Measurements from ENCODE around the gene ENTPD6. TPM values are rescaled to one million over a fixed set of nuclear protein-coding genes. Genes with fewer than 3 reads are reported as not detected.

ENTPD6 gene
- polyA plus RNA-seq, 3 donors: 36.2 to 120 (median 47.0) TPM

- Mint-ChIP-seq H3K4me3 (peak overlapping the region in 1 of 2 donors; percentile 54), H3K36me3 (no peaks in the 10 kb centered on the region), H3K27me3 (ENCODE audit: low read depth in 3 of 3) (peaks cover 22 to 44% (median 37%) of the 10 kb centered on the region in 3 donors), H3K27ac (no peak overlapping the region), H3K9me3 (peaks cover 0 to 2% (median 0%) of the 10 kb centered on the region in 7 donors), H3K4me1 (peaks cover 6% of the 10 kb centered on the region)
- DNase-seq: no peak
- Histone ChIP-seq H3K4me3 (replicated peaks in 1 of 3; ENCODE audit: low read depth in 2 of 3, low read length in 3 of 3) (no peak overlapping the region), H3K9me3 (replicated peaks in 1 of 2; ENCODE audit: control insufficient read depth in 1 of 2, insufficient read depth in 1 of 2, low read length in 2 of 2) (peaks cover 0 to 4% of the 10 kb centered on the region in 2 donors), H3K27me3 (ENCODE audit: control insufficient read depth in 2 of 2, insufficient read depth in 2 of 2, low read length in 2 of 2) (peaks cover 3 to 41% of the 10 kb centered on the region in 2 donors), H4K20me1 (ENCODE audit: insufficient read depth, low read length) (no peaks in the 10 kb centered on the region), H3K27ac (ENCODE audit: low read depth in 1 of 2, low read length in 2 of 2) (no peak overlapping the region), H3K4me1 (ENCODE audit: control insufficient read depth in 1 of 2, insufficient read depth in 2 of 2, low read length in 2 of 2) (peaks cover 8 to 10% of the 10 kb centered on the region in 2 donors), H3K4me2 (replicated peaks; ENCODE audit: extremely low read depth, low read length, poor library complexity, severe bottlenecking) (no peak overlapping the region), H3K36me3 (replicated peaks in 1 of 2; ENCODE audit: control insufficient read depth in 1 of 2, insufficient read depth in 2 of 2, low read length in 2 of 2) (no peaks in the 10 kb centered on the region), H2AFZ (ENCODE audit: insufficient read depth, low read depth, low read length, poor library complexity, severe bottlenecking) (no peak overlapping the region), H3K79me2 (ENCODE audit: insufficient read depth, low read length) (no peaks in the 10 kb centered on the region), H3K9ac (ENCODE audit: insufficient read depth, low read length, poor library complexity, severe bottlenecking) (no peak overlapping the region)
- WGBS (ENCODE audit: insufficient coverage): 89% methylated on average over 14 of the region's 15 CpGs
- no peak for TF ChIP-seq CTCF (IDR thresholded peaks at IDR 0.05)
- intact Hi-C loops (cut with micrococcal nuclease): no loop called here
Measured at GRCh38 chr20:25147716-25148115, 47.8 kb upstream of the ENTPD6 start.

DNA sequence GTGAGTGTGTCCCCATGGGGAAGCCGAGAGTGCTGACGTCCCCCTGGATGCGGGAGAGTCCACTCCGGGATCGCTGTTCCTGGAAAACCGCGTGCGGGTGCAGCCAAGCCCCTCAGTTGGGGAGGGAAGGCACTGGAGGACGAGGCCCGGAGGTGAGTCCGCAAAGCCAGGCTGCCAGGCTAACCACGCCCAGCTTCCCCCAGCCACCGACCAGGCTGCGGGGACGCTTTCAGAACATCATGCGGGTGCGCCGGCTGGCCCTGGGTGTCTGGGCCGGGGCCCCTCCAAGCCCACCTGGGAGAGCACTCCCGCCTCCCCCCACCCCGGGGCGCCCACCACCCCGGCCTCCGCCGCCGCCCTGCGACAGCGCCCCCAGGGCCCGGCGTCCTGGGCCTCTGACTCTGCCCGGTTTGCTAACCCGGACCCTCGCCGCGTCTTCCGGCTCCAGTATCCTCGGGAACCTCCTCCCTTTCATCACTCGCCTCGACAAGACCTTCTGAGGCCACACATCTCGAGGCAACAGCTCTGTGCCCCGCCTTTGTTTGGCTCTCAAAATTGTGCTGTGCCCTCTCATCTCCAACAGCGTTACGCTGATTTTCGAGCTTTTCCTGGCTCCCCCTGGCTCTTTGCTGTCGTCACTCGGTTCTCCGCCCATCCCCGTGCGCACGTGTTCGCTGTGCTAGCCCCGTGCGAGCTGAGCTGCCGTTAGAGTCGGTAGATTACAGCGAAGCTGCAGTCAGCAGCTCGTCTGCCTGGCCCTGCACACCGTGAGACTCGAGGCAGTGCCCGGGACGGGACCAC is 47.1 kb upstream of the ENTPD6 start:
- WGBS (ENCODE audit: insufficient coverage): 9% methylated on average over 52 of the region's 61 CpGs
- H3K36me3 Mint-ChIP-seq: no peaks in the 10 kb centered on the region
- Histone ChIP-seq H3K9ac (ENCODE audit: insufficient read depth, low read length, poor library complexity, severe bottlenecking) (peak overlapping the region; percentile 36), H3K79me2 (ENCODE audit: insufficient read depth, low read length) (no peaks in the 10 kb centered on the region), H3K27ac (ENCODE audit: low read depth in 1 of 2, low read length in 2 of 2) (no peak overlapping the region), H3K4me2 (replicated peaks; ENCODE audit: extremely low read depth, low read length, poor library complexity, severe bottlenecking) (peak overlapping the region; percentile 52), H3K36me3 (replicated peaks in 1 of 2; ENCODE audit: control insufficient read depth in 1 of 2, insufficient read depth in 2 of 2, low read length in 2 of 2) (no peaks in the 10 kb centered on the region), H2AFZ (ENCODE audit: insufficient read depth, low read depth, low read length, poor library complexity, severe bottlenecking) (peak overlapping the region; percentile 71), H3K4me3 (replicated peaks in 1 of 3; ENCODE audit: low read depth in 2 of 3, low read length in 3 of 3) (peak overlapping the region in 2 of 3 experiments; percentile 9 to 66), H4K20me1 (ENCODE audit: insufficient read depth, low read length) (no peaks in the 10 kb centered on the region), H3K27me3 (ENCODE audit: control insufficient read depth in 2 of 2, insufficient read depth in 2 of 2, low read length in 2 of 2) (peaks cover 3 to 41% of the 10 kb centered on the region in 2 donors), H3K4me1 (ENCODE audit: control insufficient read depth in 1 of 2, insufficient read depth in 2 of 2, low read length in 2 of 2) (peaks cover 8 to 10% of the 10 kb centered on the region in 2 donors), H3K9me3 (replicated peaks in 1 of 2; ENCODE audit: control insufficient read depth in 1 of 2, insufficient read depth in 1 of 2, low read length in 2 of 2) (peaks cover 0 to 4% of the 10 kb centered on the region in 2 donors)
- intact Hi-C loops (cut with micrococcal nuclease): no loop called here
- TF ChIP-seq CTCF (IDR thresholded peaks at IDR 0.05): no peak
- peaks cover 22 to 48% (median 37%) of the 10 kb centered on the region in 3 donors for H3K27me3 Mint-ChIP-seq (ENCODE audit: low read depth in 3 of 3)
- peak overlapping the region in 3 of 7 donors; percentile 46 to 66 (median 49) for H3K27ac Mint-ChIP-seq
- H3K9me3 Mint-ChIP-seq: peaks cover 0 to 2% (median 0%) of the 10 kb centered on the region in 7 donors
- H3K4me3 Mint-ChIP-seq: peak overlapping the region; percentile 75 to 99
- DNase-seq: peak in 2 of 3 donors; percentile 11 to 17
- H3K4me1 Mint-ChIP-seq: peaks cover 6% of the 10 kb centered on the region
